ENCODE results near the gene RPL9. TPM values are rescaled to one million over a fixed set of nuclear protein-coding genes. Genes with fewer than 3 reads are reported as not detected.

The RPL9 gene
- total RNA-seq (2014; rRNA removed; shearing (Covaris generic)) (2,571 and 3,860 TPM in 2 replicates), total RNA-seq (2022) (1,698 and 1,735 TPM in 2 replicates), Bru-seq, nascent RNA (percentile 100 among the genes with signal in this experiment), BruChase-seq, experiment 1, labeled RNA remaining after a 6-hour chase (percentile 99 among the genes with signal in this experiment), BruChase-seq, experiment 2, labeled RNA remaining after a 2-hour chase (percentile 99 among the genes with signal in this experiment)
- long read RNA-seq, transcript RPL9-214 (8 exons, 2,354 nt): major isoform, 216 of 269 reads
- long read RNA-seq, transcript RPL9-213 (4 exons, 973 nt): minor isoform, 8 of 269 reads
- long read RNA-seq, transcript RPL9-203 (7 exons, 1,127 nt): minor isoform, 20 of 269 reads
- long read RNA-seq, partial matches to known transcripts: 13 of 269 reads
- long read RNA-seq, other reads (novel, unspliced or antisense): 10 of 269 reads

DNA sequence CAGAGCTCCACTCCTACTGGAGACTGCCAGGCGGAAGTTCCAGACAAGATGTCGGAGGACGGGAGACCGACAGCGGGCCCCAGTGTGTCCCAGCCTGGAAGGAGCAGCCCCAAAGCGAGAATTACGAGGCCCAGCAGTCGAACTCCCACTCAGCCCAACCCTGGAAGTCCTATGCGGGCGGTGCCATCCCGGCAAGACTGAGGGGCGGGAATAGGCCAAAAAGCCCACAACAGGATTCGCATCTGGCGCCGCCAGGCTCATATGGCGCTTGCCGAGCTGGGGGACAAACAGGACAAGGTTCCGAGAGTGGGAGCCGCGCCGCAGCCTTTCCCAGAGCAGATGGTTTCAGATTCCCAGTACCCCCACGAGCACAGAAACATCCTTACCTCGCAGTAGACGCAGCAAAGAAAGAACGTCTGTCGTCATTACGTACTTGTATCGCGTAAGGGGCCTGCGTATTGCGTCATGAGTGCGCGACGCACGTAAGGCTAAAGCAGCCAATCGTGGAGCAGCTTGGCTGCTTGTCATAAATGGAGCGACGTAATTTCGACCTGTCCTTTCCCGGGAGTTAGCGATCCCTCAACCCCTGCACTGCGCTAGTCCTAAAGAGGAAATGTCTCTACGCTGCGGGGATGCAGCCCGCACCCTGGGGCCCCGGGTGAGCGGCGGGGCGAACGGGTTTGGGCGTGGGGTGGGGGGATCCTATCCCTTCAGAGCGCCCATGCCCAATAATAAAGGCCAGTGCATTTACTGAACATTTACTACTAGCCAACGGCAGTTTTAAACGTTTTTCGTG lies at the start of gene RPL9, which contains the start of gene LIAS:
TSS of gene RPL9 (minus strand) at position 418 of the 796 bp plus-strand sequence. CDS start 483 bp downstream, outside the sequence.
TSS of gene LIAS (plus strand) at position 552 of the 796 bp plus-strand sequence. CDS start at position 614, 62 bp downstream.
- H3K27ac ChIP-seq (ENCODE audit: low read depth, low read length, poor library complexity, severe bottlenecking): peak within 1 kb of the TSS; percentile 87
- H3K4me3 ChIP-seq (ENCODE audit: low read depth, low read length, poor library complexity, severe bottlenecking): peak within 1 kb of the TSS; percentile 82
- POLR2A ChIA-PET: interaction anchor here (0.6 to 1.7 kb wide), 8 partner anchors 10 to 858 kb away, joined by 3 to 5 read pairs (median 4); partner anchors contain the start of gene UGDH
- peaks cover 80% of the 10 kb centered on the region for H3K36me3 ChIP-seq (ENCODE audit: insufficient read depth, low read length)
- peak; percentile 99 for DNase-seq (ENCODE audit: low spot score)
- H3K4me1 ChIP-seq (ENCODE audit: insufficient read depth, low read length, poor library complexity, severe bottlenecking): peaks cover 38% of the 10 kb centered on the region
- CTCF ChIA-PET (ENCODE audit: unreplicated experiment): interaction anchor here (0.5 to 0.6 kb wide), 2 partner anchors 10 to 843 kb away, joined by 3 read pairs; no protein-coding TSS in a partner anchor
- H2AFZ ChIP-seq (ENCODE audit: low read length): peak within 1 kb of the TSS; percentile 43; the same call in 1 of the 2 replicates
- peak within 1 kb of the TSS; percentile 83 for H3K4me2 ChIP-seq (ENCODE audit: low read length)
- H3K79me2 ChIP-seq (ENCODE audit: insufficient read depth, low read depth, low read length): peaks cover 67% of the 10 kb centered on the region
- H3K9me2 ChIP-seq (ENCODE audit: insufficient read depth, low read length): no peaks in the 10 kb centered on the region
- H3K9me3 ChIP-seq (ENCODE audit: low read length): no peaks in the 10 kb centered on the region
- TF ChIP-seq CTCF (conservative IDR thresholded peaks at IDR 0.05; ENCODE audit: low read length) (no peak), EZH2phosphoT487 (IDR thresholded peaks at IDR 0.05; ENCODE audit: borderline replicate concordance, low read depth, low read length) (no peak)
- peaks cover 28% of the 10 kb centered on the region for H4K20me1 ChIP-seq (ENCODE audit: insufficient read depth, low read length)
- BruUV-seq (replicated peaks): no TSS peak
- intact Hi-C loops (cut with micrococcal nuclease; ENCODE audit: unreplicated experiment): loop anchor here (5.0 to 10.0 kb wide), 3 partner anchors 96 to 749 kb away; no protein-coding TSS in a partner anchor

- no TSS peak for BruUV-seq (replicated peaks)
- CTCF ChIA-PET (ENCODE audit: unreplicated experiment): no interaction called here
- intact Hi-C loops (cut with micrococcal nuclease; ENCODE audit: unreplicated experiment): no loop called here
- H3K4me2 ChIP-seq (ENCODE audit: low read length): no peak overlapping the region
- POLR2A ChIA-PET: interaction anchor here (0.6 to 1.0 kb wide), 3 partner anchors 9 to 119 kb away, joined by 3 to 6 read pairs (median 4); no protein-coding TSS in a partner anchor
- no peaks in the 10 kb centered on the region for H3K9me3 ChIP-seq (ENCODE audit: low read length)
- peaks cover 76% of the 10 kb centered on the region for H3K36me3 ChIP-seq (ENCODE audit: insufficient read depth, low read length)
- H4K20me1 ChIP-seq (ENCODE audit: insufficient read depth, low read length): no peaks in the 10 kb centered on the region
- no peaks in the 10 kb centered on the region for H3K4me1 ChIP-seq (ENCODE audit: insufficient read depth, low read length, poor library complexity, severe bottlenecking)
- DNase-seq (ENCODE audit: low spot score): no peak
- no peak overlapping the region for H3K4me3 ChIP-seq (ENCODE audit: low read depth, low read length, poor library complexity, severe bottlenecking)
- no peaks in the 10 kb centered on the region for H3K79me2 ChIP-seq (ENCODE audit: insufficient read depth, low read depth, low read length)
- H3K9me2 ChIP-seq (ENCODE audit: insufficient read depth, low read length): no peaks in the 10 kb centered on the region
- H2AFZ ChIP-seq (ENCODE audit: low read length): no peak overlapping the region
- no peak overlapping the region for H3K27ac ChIP-seq (ENCODE audit: low read depth, low read length, poor library complexity, severe bottlenecking)
- TF ChIP-seq EZH2phosphoT487 (IDR thresholded peaks at IDR 0.05; ENCODE audit: borderline replicate concordance, low read depth, low read length) (no peak), CTCF (conservative IDR thresholded peaks at IDR 0.05; ENCODE audit: low read length) (no peak)
Measured at GRCh38 chr4:39505581-39505980, 46.9 kb upstream of the RPL9 start.

Data from OCI-LY7 (cell line).